ENCODE data around the gene PRTFDC1.

The PRTFDC1 gene

GRCh38 chr10:24872049-24872789 is 80.2 kb downstream of the PRTFDC1 start:
- no peak for DNase-seq (ENCODE audit: low read depth)

- DNase-seq (ENCODE audit: low read depth) = no peak
Observed at GRCh38 chr10:24871011-24871935, 81.1 kb downstream of the PRTFDC1 start.

GRCh38 chr10:24869354-24870015 is 82.9 kb downstream of the PRTFDC1 start:
- DNase-seq (ENCODE audit: low read depth) = no peak

GRCh38 chr10:24866604-24867583 is 85.5 kb downstream of the PRTFDC1 start:
- no peak for DNase-seq (ENCODE audit: low read depth)

GRCh38 chr10:24865783-24866182 is 86.6 kb downstream of the PRTFDC1 start:
- DNase-seq (ENCODE audit: low read depth) = no peak

GRCh38 chr10:24862589-24862988 is 89.8 kb downstream of the PRTFDC1 start:
- no peak for DNase-seq (ENCODE audit: low read depth)

- no peak for DNase-seq (ENCODE audit: low read depth)
Observed at GRCh38 chr10:24858288-24859270, 93.8 kb downstream of the PRTFDC1 start.

- DNase-seq (ENCODE audit: low read depth) = no peak
Observed at GRCh38 chr10:24857031-24857725, 95.2 kb downstream of the PRTFDC1 start.

- DNase-seq (ENCODE audit: low read depth) = no peak
Observed at GRCh38 chr10:24854256-24854655, 98.2 kb downstream of the PRTFDC1 start.

GRCh38 chr10:24853661-24854060 is 98.7 kb downstream of the PRTFDC1 start:
- no peak for DNase-seq (ENCODE audit: low read depth)

GRCh38 chr10:24851629-24852028 is 100.8 kb downstream of the PRTFDC1 start:
- no peak for DNase-seq (ENCODE audit: low read depth)

- no peak for DNase-seq (ENCODE audit: low read depth)
Observed at GRCh38 chr10:24850727-24851296, 101.6 kb downstream of the PRTFDC1 start.

- no peak for DNase-seq (ENCODE audit: low read depth)
Observed at GRCh38 chr10:24849501-24850299, 102.7 kb downstream of the PRTFDC1 start.

- no peak for DNase-seq (ENCODE audit: low read depth)
Observed at GRCh38 chr10:24849051-24849450, 103.4 kb downstream of the PRTFDC1 start.

- DNase-seq (ENCODE audit: low read depth) = no peak
Observed at GRCh38 chr10:24848195-24848594, 104.2 kb downstream of the PRTFDC1 start.

- DNase-seq (ENCODE audit: low read depth) = no peak
Observed at GRCh38 chr10:24847112-24848070, 105.0 kb downstream of the PRTFDC1 start.

GRCh38 chr10:24844742-24845141 is 107.7 kb downstream of the PRTFDC1 start:
- no peak for DNase-seq (ENCODE audit: low read depth)

Data from activated gamma-delta T cell treated with anti-CD3 and anti-CD28 coated beads, Interleukin-2, amount 50 U/mL, for 16 hours (primary cell).